Activated naive CD4-positive, alpha-beta T cell treated with anti-CD3 and anti-CD28 coated beads, Interleukin-2, amount 10 ng/mL, durations not matched to agents 5 hours and 36 hours (primary cell): ENCODE data around the gene IFITM10. TPM values are rescaled to one million over a fixed set of nuclear protein-coding genes. Genes with fewer than 3 reads are reported as not detected.

Experiments
- total RNA-seq, 2 experiments: library from RNA; stranded (reverse); gene quantifications; one replicate each; pipeline ENCODE4 v1.2.3, GENCODE V29; 2021

IFITM10 gene
- total RNA-seq = 1 to 10 TPM in 1 of 2 experiments, under 1 TPM in 1; 0.68 to 1.5 TPM

DNA sequence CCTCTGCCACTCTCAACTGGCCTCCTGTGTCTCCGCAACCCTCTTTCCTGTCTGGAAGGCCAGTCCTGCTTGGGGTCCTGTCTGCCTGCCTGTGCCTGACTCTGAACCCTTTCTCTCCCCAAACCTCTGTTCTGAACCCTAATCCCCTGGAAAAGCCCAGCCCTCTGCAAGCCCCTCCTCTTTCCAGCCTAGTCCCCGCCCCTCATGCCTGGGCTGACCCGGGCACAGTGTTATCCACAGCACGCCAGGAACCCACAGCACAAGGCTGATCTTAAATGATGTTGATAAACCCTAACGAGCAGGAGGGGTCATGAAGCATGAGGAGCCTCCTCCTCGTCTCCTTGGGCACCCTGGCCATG, at the start of gene IFITM10:
IFITM10 (minus strand) TSS at position 115 of the 359 bp plus-strand sequence. CDS start 153 bp downstream, outside the sequence.

DNA sequence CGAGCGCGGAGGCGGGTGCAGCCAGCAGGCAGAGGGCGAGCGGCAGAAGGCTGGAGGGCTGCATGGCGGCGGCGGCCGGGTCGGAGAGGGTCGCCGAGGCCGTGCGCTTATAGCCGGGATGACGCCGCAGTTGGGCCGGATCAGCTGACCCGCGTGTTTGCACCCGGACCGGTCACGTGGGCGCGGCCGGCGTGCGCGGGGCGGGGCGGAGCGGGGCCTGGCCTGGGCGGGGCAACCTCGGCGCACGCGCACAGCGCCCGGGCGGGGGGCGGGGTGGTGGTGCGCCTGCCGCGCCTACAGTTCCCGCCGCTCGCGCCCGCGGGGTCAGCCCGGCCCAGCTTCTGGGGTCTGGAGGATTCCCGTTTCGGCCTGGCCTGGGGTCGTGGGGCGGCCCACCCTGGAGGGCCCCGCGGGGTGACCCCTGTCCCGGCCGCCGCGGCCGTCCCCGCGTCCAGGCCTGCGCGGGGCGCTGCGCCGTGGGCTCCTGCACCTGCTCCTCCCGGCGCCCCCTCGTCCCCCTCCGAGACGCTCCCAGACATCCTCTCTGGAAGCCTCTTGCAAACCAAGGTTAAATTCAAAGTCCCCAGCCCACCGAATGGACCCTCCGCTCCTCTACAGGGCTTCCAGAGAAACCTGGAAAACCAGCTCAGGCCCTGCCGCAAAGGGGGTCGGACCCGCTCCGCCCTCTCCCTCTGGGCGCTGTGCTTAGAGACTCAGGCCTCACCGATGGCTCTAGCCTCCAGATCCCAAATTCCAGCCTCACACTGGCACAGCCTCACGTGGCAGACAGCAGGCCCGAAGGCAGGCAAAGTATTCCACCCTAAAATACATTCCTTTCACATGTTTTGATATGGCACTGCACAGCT, 13.6 kb upstream of the IFITM10 start, which contains the start of gene CTSD:
CTSD (minus strand) TSS at position 132 of the 866 bp plus-strand sequence; CDS start at position 64, 68 bp downstream.

DNA sequence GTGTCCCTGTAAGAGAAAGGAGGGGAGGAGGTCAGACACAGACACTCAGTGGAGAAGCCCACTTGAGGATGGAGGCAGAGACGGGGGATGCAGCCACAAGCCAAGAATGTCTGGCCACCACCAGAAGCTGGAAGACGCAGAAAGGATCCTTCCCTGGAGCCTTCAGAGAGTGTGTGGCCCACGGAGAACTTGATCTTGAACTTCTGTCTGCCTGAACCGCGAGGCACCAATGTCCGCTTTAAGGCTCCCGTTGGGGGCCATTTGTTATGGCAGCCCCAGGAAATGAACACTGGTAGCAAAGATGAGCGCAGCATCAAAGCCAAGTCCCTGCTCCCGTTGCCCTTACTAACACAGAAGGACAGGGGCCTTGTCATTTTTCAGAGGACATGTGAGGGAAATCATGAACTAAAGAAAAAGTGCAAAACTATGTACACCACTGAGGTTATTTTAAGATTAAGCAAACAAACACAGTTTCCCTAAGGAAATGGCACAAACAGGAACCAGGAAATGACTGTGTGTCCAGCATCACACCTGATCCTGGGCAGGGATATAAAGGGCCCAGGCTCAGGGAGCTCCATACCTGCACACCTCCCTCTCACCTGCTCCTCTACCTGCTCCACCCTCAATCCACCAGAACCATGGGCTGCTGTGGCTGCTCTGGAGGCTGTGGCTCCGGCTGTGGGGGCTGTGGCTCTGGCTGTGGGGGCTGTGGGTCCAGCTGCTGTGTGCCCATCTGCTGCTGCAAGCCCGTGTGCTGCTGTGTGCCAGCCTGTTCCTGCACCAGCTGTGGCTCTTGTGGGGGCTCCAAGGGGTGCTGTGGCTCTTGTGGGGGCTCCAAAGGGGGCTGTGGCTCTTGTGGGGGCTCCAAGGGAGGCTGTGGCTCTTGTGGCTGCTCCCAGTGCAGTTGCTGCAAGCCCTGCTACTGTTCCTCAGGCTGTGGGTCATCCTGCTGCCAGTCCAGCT, 53.5 kb downstream of the IFITM10 start, which contains the start of gene KRTAP5-6:
KRTAP5-6 (plus strand) TSS at position 588 of the 963 bp plus-strand sequence; CDS start at position 639, 51 bp downstream.

Other genes starting within 250 kb of the IFITM10 start
- gene DUSP8, start 178.3 kb downstream of the IFITM10 start, total RNA-seq = 1 to 10 TPM in 1 of 2 experiments, under 1 TPM in 1; 0.91 to 1.1 TPM
- gene KRTAP5-1, start 165.3 kb downstream of the IFITM10 start, total RNA-seq = not detected
- not detected for gene KRTAP5-2, start 152.3 kb downstream of the IFITM10 start, total RNA-seq
- gene KRTAP5-3, start 142.1 kb downstream of the IFITM10 start, total RNA-seq = not detected
- not detected for gene KRTAP5-4, start 128.5 kb downstream of the IFITM10 start, total RNA-seq
- gene KRTAP5-5, start 120.8 kb downstream of the IFITM10 start, total RNA-seq = not detected
- gene KRTAP5-6, start 53.4 kb downstream of the IFITM10 start, total RNA-seq = not detected
- gene CTSD, start 13.3 kb upstream of the IFITM10 start, total RNA-seq = 100 to 1,000 TPM; 166 to 171 TPM
- not detected for gene SYT8, start 84.4 kb upstream of the IFITM10 start, total RNA-seq
- gene TNNI2, start 88.4 kb upstream of the IFITM10 start, total RNA-seq = not detected
- gene LSP1, start 102.5 kb upstream of the IFITM10 start, total RNA-seq = 100 to 1,000 TPM; 547 to 564 TPM
- gene PRR33, start 141.3 kb upstream of the IFITM10 start, total RNA-seq = under 1 TPM in 1 of 2 experiments, not detected in 1; 0.05 TPM
- 10 to 100 TPM; 11.3 to 11.5 TPM for gene TNNT3, start 169.1 kb upstream of the IFITM10 start, total RNA-seq
- gene MRPL23, start 196.7 kb upstream of the IFITM10 start, total RNA-seq = 10 to 100 TPM; 83.6 to 85.5 TPM
- not detected for gene H19, start 247.2 kb upstream of the IFITM10 start, total RNA-seq